Measurements from ENCODE around the gene ST6GAL1. TPM values are rescaled to one million over a fixed set of nuclear protein-coding genes. Genes with fewer than 3 reads are reported as not detected.
"Not testable (repeated sequence)": the region's sequence is repeated elsewhere in the genome, so short reads cannot be mapped to it uniquely, and the experiment has no call there.

The ST6GAL1 gene
- total RNA-seq, 1 experiment from 2014 or later, result 5.6 TPM

GRCh38 chr3:186902713-186903112 lies 27.6 kb upstream of the ST6GAL1 start:
- Histone ChIP-seq H3K4me3 (no peak overlapping the region), H3K27me3 (peaks cover 3% of the 10 kb centered on the region; the same call in 1 of the 2 replicates), H3K36me3 (no peaks in the 10 kb centered on the region), H3K9me3 (no peaks in the 10 kb centered on the region; the same call in 1 of the 2 replicates)
- no peak for DNase-seq

GRCh38 chr3:186903676-186904075 lies 26.6 kb upstream of the ST6GAL1 start:
- not testable (repeated sequence) for H3K36me3 ChIP-seq, H3K27me3 ChIP-seq, DNase-seq, H3K9me3 ChIP-seq, H3K4me3 ChIP-seq

- not testable (repeated sequence) for H3K4me3 ChIP-seq, DNase-seq, H3K9me3 ChIP-seq, H3K27me3 ChIP-seq, H3K36me3 ChIP-seq
These were observed 23.3 kb upstream of the ST6GAL1 start for GRCh38 chr3:186907075-186907474.

GRCh38 chr3:186909078-186909853 lies 21.1 kb upstream of the ST6GAL1 start:
- no peak for DNase-seq
- Histone ChIP-seq H3K9me3 (no peaks in the 10 kb centered on the region; the same call in 1 of the 2 replicates), H3K27me3 (peaks cover 3% of the 10 kb centered on the region; the same call in 1 of the 2 replicates), H3K4me3 (no peak overlapping the region), H3K36me3 (no peaks in the 10 kb centered on the region)

GRCh38 chr3:186915806-186916796 lies 14.2 kb upstream of the ST6GAL1 start:
- Histone ChIP-seq H3K9me3 (no peaks in the 10 kb centered on the region), H3K27me3 (peaks cover 7% of the 10 kb centered on the region; the same call in 1 of the 2 replicates), H3K36me3 (no peaks in the 10 kb centered on the region), H3K4me3 (no peak overlapping the region)
- DNase-seq, result no peak

DNA sequence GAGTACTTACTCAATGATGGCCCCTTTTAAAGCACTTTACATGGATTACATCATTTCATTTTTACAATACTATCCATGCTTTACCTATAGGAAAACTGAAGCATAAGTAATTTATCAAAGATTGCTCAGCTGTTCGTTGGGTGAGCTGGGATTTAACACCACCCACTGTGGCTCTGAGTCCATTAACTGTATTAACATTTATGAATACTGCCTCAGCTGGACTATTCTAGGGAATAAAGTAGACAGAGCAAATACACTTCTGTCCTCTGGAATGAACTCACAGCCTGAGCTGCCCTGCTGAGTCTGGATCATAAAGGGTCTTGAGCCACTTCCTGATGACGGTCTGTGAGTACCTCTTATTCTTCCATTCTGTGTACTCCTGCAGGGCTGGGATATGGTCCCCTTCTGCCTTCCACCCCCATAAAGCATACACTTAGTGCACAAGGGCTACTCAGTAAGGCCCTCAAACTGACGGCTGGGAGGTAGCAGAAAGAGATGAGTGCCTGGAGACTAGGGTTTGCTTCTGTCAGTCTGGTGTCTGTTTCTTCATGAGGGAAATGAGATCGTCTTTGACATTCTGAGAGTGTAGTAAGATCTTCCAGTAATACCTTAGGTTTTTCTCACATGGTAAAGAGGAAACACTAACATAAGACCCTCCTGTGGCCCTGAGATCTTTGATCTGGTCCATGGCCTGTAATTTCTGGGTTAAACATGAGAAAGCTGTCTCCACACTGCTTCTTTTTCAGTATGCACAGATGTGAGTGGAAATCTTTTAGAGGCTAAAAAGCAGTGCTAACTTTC lies 12.6 kb upstream of the ST6GAL1 start:
- H3K9me3 ChIP-seq, result no peaks in the 10 kb centered on the region
- no peak overlapping the region for H3K4me3 ChIP-seq
- H3K36me3 ChIP-seq, result no peaks in the 10 kb centered on the region
- no peak for DNase-seq
- H3K27me3 ChIP-seq, result peaks cover 7% of the 10 kb centered on the region; the same call in 1 of the 2 replicates

DNA sequence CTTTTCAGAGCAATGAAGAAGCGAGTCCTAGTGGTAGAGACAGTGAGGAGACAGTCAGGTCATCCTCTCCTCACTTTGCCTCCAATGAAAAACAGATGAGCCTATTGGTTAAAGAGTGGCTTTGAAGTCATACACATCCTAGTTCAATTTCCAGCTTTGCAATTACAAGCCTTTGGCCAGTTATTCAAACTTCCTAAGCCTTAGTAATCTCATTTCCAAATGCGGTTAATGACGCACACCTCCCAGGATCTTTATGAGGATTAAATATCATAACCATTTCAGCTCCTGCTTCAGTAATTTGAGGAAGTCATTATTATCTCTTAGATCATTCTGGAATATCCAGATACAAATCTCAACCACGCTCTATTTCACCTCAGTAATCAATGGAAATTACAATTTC lies 10.0 kb upstream of the ST6GAL1 start:
- peaks cover 6% of the 10 kb centered on the region; the same call in 1 of the 2 replicates for H3K27me3 ChIP-seq
- no peak overlapping the region for H3K4me3 ChIP-seq
- no peak for DNase-seq
- H3K9me3 ChIP-seq, result no peaks in the 10 kb centered on the region
- H3K36me3 ChIP-seq, result no peaks in the 10 kb centered on the region

DNA sequence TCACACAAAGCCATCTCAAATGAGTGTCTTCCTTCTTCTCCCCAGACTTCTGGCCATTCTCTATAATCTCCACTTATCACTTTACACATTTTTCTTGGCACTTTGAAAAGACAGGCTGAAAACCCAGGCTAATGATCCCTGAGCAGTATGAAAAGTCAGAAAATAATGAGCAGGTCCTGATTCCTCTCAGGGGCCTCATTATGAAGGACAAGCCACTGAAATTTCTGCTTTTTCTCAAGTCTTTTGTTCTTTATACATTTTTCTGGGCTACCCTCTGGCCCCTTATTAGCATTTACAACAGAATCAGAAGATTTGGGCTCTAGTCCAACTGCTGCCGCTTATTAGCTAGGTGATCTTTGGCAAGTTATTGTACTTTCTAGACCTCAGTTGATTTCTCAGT lies 9.5 kb upstream of the ST6GAL1 start:
- DNase-seq, result no peak
- H3K4me3 ChIP-seq, result no peak overlapping the region
- no peaks in the 10 kb centered on the region for H3K9me3 ChIP-seq
- H3K36me3 ChIP-seq, result no peaks in the 10 kb centered on the region
- H3K27me3 ChIP-seq, result peaks cover 2% of the 10 kb centered on the region; the same call in 1 of the 2 replicates

DNA sequence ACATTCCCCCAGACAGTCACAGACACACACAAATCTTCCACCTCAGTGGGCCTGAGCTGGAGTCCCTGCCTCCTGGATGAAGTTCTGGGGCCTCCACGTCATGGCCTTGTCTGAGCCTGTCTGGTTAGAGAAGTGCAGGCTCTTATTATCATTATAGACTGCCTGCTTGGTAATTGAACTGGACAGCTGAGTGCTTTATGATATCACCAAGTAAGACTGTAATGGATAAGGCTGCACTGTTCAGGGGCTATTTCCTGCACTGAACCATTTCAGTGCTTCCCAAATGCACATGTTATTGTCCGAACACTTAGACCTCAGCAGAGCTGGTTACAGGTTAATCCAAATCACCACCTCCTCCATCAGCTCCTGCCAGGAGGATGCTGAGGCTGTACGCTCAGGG lies 8.7 kb upstream of the ST6GAL1 start:
- H3K4me3 ChIP-seq, result no peak overlapping the region
- no peaks in the 10 kb centered on the region for H3K9me3 ChIP-seq
- no peaks in the 10 kb centered on the region for H3K27me3 ChIP-seq
- no peaks in the 10 kb centered on the region for H3K36me3 ChIP-seq
- DNase-seq, result no peak

DNA sequence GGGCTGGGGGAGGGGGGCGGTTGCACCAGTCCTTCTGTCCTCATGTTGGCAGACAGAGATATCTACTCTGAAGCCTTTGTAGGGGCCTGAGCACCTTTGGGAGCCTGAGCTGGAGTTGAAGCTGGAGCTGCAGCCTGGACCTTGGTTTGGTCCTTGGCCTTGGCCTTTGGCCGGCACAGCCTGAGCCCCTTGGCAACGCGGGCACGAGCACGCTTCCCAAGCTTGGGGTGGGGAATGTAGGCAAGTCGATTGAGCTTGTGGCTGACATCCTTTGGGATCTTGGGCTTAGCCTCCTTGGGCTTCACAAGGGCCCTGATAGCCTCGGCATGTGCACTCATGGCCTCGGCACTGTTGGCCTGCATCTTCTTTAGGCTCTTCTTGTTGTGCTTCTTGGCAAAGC lies 8.1 kb upstream of the ST6GAL1 start:
- no peaks in the 10 kb centered on the region for H3K9me3 ChIP-seq
- no peak overlapping the region for H3K4me3 ChIP-seq
- H3K27me3 ChIP-seq, result no peaks in the 10 kb centered on the region
- no peaks in the 10 kb centered on the region for H3K36me3 ChIP-seq
- no peak for DNase-seq

- H3K9me3 ChIP-seq, result no peaks in the 10 kb centered on the region
- no peaks in the 10 kb centered on the region for H3K36me3 ChIP-seq
- no peak overlapping the region for H3K4me3 ChIP-seq
- no peaks in the 10 kb centered on the region for H3K27me3 ChIP-seq
- no peak for DNase-seq
These were observed 7.5 kb upstream of the ST6GAL1 start for GRCh38 chr3:186922790-186923189.

DNA sequence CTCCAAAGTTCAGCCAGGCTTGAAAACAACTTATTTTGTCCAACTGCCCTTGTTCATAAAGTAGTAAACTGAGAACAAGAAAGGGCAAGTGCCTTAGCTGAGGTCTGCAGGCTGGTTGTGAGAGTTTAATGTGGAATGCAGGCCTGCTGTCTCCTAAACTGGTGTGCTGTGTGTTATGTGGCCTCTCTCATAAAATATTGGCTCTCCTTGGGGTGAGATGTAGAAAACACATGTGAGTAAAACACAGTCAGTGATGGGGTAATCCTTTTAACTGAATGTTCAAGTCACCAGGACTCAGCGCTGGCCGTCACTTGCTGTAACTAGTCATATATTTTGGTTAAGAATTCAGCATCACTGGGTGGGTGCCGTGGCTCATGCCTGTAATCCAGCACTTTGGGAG lies 7.1 kb upstream of the ST6GAL1 start:
- H3K4me3 ChIP-seq, result no peak overlapping the region
- no peaks in the 10 kb centered on the region for H3K27me3 ChIP-seq
- H3K9me3 ChIP-seq, result no peaks in the 10 kb centered on the region
- no peaks in the 10 kb centered on the region for H3K36me3 ChIP-seq
- DNase-seq, result no peak

DNA sequence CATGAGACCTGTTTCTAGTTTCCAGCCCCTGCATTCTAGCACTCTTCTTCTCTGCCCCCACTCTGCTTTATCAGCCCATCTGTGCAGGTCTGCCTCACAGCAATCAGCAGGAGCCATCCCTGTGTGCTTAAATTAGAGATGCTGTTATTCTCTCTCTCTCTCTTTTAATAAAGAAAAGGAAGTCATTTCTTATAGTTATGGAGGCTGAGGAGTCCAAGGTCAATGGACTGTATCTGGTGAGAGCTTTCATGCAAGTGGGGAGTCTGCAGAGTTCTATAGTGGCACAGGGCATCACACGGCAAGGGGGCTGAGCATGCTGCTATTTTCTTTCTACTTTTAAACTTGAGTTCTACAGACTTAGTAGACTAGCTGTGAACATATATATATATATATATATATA lies 4.5 kb upstream of the ST6GAL1 start:
- no peaks in the 10 kb centered on the region for H3K27me3 ChIP-seq
- no peaks in the 10 kb centered on the region for H3K9me3 ChIP-seq
- DNase-seq, result no peak
- H3K4me3 ChIP-seq, result no peak overlapping the region
- no peaks in the 10 kb centered on the region for H3K36me3 ChIP-seq

GRCh38 chr3:186929186-186929585 lies 1.1 kb upstream of the ST6GAL1 start:
- no peak for DNase-seq
- no peaks in the 10 kb centered on the region for H3K36me3 ChIP-seq
- H3K27me3 ChIP-seq, result no peaks in the 10 kb centered on the region
- no peak overlapping the region for H3K4me3 ChIP-seq
- no peaks in the 10 kb centered on the region for H3K9me3 ChIP-seq

GRCh38 chr3:186929685-186930084 lies 641 bp upstream of the ST6GAL1 start:
- no peak overlapping the region; the same call in 1 of the 2 replicates for H3K4me3 ChIP-seq
- H3K9me3 ChIP-seq, result no peaks in the 10 kb centered on the region; the same call in 1 of the 2 replicates
- no peaks in the 10 kb centered on the region for H3K27me3 ChIP-seq
- H3K36me3 ChIP-seq, result no peaks in the 10 kb centered on the region
- DNase-seq, result no peak

DNA sequence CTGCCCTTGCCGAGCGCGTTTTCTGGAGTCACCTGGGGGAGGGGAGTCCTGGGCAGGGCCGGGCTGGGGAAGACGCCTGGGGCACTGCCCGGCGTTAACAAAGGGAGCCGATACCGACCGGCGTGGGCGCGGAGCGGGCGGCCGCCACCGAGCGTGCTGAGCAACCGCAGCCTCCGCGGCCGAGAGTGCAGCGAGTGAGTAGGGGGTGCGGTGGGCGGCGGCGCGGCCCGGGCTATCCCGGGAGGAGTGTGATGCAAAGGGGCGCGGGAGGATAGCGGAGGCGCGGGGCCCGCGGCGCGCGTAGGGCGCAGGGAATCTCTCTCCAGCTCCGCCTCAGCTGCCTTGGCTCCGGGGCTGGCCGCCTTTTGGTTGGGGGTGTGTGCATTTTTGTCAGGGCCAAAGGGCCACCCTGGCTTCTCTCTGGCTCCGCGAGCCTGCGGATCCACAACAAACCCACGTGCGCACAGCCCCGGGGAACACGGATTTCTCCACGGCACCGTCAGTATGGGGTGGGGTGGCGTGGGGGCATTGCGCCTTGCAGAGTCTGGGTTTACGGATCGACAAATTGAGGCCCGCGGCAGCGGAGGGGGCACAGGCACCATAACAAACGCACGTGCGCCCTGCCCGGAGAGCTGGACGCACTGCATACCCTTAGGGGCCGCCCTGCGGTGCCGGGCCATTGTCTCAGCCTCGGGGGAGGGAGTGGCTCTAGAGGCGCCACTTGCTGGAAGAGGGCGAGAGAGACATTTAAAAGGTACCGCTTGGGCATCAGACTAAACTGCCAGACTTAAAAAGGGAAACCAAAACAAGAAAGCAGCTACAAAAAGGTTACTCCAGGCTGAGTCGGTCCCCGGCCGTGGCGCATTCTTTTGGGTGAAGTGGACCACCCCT lies 560 bp downstream of the ST6GAL1 start:
- Histone ChIP-seq H3K36me3 (no peaks in the 10 kb centered on the region), H3K27me3 (no peaks in the 10 kb centered on the region), H3K9me3 (no peaks in the 10 kb centered on the region; the same call in none of the 2 replicates), H3K4me3 (peak overlapping the region; percentile 66)
- peak; percentile 69 for DNase-seq
